GM12878 (cell line): ENCODE measurements around the gene GMDS.

ENCODE experiments used
- CTCF ChIP-seq, 3 experiments: IDR thresholded peaks in 2 of 3; conservative IDR thresholded peaks in 1 of 3; 2 replicates each; pipeline ENCODE4 v1.5.1; 2011; ENCODE audit warnings: low read depth in 3 of 3, low read length in 3 of 3, mild to moderate bottlenecking in 3 of 3, control low read depth in 2 of 3, moderate library complexity in 2 of 3, inconsistent platforms in 1 of 3, mixed read lengths in 1 of 3; ENCODE audit not compliant: control insufficient read depth in 2 of 3, insufficient read depth in 1 of 3; ENCODE audit errors: extremely low read depth in 1 of 3
- EZH2 ChIP-seq: IDR thresholded peaks from 2 replicates; pipeline ENCODE4 v1.6.1; 2012; ENCODE audit warnings: low read depth, mild to moderate bottlenecking, control low read depth, inconsistent platforms, low read length, borderline replicate concordance; ENCODE audit not compliant: control insufficient read depth
- IKZF1 ChIP-seq: fragments of 450-650 bp; conservative IDR thresholded peaks from 2 replicates; pipeline ENCODE4 v1.6.1; 2017; ENCODE audit warnings: antibody characterized with exemption, mild to moderate bottlenecking
- MAX ChIP-seq: IDR thresholded peaks from 2 replicates; pipeline ENCODE4 v1.6.1; 2012; ENCODE audit warnings: low read depth, low read length, improper control_type of control experiment
- POLR2A ChIP-seq: IDR thresholded peaks from 2 replicates; pipeline ENCODE4 v1.6.1; 2011; ENCODE audit warnings: low read depth, mild to moderate bottlenecking, low read length
- SMAD1 ChIP-seq: fragments of 450-650 bp; IDR thresholded peaks from 2 replicates; pipeline ENCODE4 v1.6.1; 2018; ENCODE audit warnings: mild to moderate bottlenecking, low read depth; ENCODE audit not compliant: partially characterized antibody
- SMC3 ChIP-seq: IDR thresholded peaks from 2 replicates; pipeline ENCODE4 v1.6.1; 2011; ENCODE audit warnings: low read length, improper control_type of control experiment, borderline replicate concordance
- TAF1 ChIP-seq: IDR thresholded peaks from 2 replicates; pipeline ENCODE4 v1.6.1; 2011; ENCODE audit warnings: mild to moderate bottlenecking, low read depth, low read length, borderline replicate concordance
- ZBTB4 ChIP-seq: fragments of 450-650 bp; formaldehyde crosslinking; IDR thresholded peaks from 2 replicates; pipeline ENCODE4 v1.4.0; 2022; ENCODE audit warnings: mild to moderate bottlenecking, moderate library complexity

- TF ChIP-seq CTCF (IDR thresholded peaks at IDR 0.05 in 2 of 3, conservative IDR thresholded peaks at IDR 0.05 in 1 of 3; ENCODE audit: control insufficient read depth in 2 of 3, extremely low read depth in 1 of 3, insufficient read depth in 1 of 3, low read depth in 3 of 3, low read length in 3 of 3) (no peak), EZH2 (no peak), POLR2A (no peak), ZBTB4 (CRISPR knock-in tag) (no peak), MAX (no peak), IKZF1 (no peak), SMAD1 (no peak), SMC3 (no peak), TAF1 (no peak)
Observed at GRCh38 chr6:1827984-1828793, 417.2 kb downstream of the GMDS start.
